ENCODE data around the gene MLLT11.

The MLLT11 gene

DNA sequence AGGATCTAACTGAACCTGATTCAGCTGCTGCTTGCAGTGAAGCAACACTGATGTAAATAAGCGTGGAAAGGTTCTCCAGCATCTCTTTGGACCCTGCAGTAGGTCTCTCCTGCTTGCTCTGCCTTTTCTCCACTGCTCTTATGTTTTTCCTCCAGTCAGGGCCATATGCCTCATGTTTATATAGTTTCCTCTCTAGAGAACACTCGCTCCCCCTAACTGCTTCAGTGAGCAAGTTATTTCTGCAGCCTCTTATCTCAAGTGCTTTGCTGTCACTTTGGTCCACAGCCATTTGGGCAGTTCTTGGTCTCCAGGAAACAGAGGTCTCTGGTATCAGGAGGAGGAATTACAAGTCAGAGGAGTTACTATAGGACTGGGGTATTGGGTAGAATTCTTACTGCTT, 46.7 kb upstream of the MLLT11 start:
- H3K9me2 ChIP-seq (replicated peaks; ENCODE audit: control insufficient read depth, low read length) = no peaks in the 10 kb centered on the region
- peaks cover 10% of the 10 kb centered on the region for H3K4me1 ChIP-seq (ENCODE audit: control insufficient read depth, low read length)
- TF ChIP-seq, protein P1, sequence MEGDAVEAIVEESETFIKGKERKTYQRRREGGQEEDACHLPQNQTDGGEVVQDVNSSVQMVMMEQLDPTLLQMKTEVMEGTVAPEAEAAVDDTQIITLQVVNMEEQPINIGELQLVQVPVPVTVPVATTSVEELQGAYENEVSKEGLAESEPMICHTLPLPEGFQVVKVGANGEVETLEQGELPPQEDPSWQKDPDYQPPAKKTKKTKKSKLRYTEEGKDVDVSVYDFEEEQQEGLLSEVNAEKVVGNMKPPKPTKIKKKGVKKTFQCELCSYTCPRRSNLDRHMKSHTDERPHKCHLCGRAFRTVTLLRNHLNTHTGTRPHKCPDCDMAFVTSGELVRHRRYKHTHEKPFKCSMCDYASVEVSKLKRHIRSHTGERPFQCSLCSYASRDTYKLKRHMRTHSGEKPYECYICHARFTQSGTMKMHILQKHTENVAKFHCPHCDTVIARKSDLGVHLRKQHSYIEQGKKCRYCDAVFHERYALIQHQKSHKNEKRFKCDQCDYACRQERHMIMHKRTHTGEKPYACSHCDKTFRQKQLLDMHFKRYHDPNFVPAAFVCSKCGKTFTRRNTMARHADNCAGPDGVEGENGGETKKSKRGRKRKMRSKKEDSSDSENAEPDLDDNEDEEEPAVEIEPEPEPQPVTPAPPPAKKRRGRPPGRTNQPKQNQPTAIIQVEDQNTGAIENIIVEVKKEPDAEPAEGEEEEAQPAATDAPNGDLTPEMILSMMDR (IDR thresholded peaks at IDR 0.05; ENCODE audit: low read depth, low read length, poor library complexity, severe bottlenecking) = no peak
- TF ChIP-seq EZH2phosphoT487 (IDR thresholded peaks at IDR 0.05; ENCODE audit: borderline replicate concordance, low read length) = no peak
- H4K20me1 ChIP-seq (ENCODE audit: control insufficient read depth, insufficient read depth, low read depth, low read length) = no peaks in the 10 kb centered on the region
- no peak overlapping the region for H3K27ac ChIP-seq (ENCODE audit: low read depth, low read length)
- no peaks in the 10 kb centered on the region for H3K27me3 ChIP-seq (ENCODE audit: control insufficient read depth, low read length)
- no peaks in the 10 kb centered on the region for H3K9me3 ChIP-seq (ENCODE audit: control insufficient read depth, insufficient read depth, low read length)
- H3K4me2 ChIP-seq (ENCODE audit: low read length) = no peak overlapping the region
- no peak overlapping the region for H3K4me3 ChIP-seq (ENCODE audit: low read length)
- H3F3A ChIP-seq (ENCODE audit: control insufficient read depth, insufficient read depth) = no peaks in the 10 kb centered on the region; the same call in 1 of the 2 replicates
- peaks cover 6% of the 10 kb centered on the region for H3K36me3 ChIP-seq (ENCODE audit: control insufficient read depth, low read length)
- peaks cover 22% of the 10 kb centered on the region for H3K79me2 ChIP-seq (ENCODE audit: control insufficient read depth, low read length)

DNA sequence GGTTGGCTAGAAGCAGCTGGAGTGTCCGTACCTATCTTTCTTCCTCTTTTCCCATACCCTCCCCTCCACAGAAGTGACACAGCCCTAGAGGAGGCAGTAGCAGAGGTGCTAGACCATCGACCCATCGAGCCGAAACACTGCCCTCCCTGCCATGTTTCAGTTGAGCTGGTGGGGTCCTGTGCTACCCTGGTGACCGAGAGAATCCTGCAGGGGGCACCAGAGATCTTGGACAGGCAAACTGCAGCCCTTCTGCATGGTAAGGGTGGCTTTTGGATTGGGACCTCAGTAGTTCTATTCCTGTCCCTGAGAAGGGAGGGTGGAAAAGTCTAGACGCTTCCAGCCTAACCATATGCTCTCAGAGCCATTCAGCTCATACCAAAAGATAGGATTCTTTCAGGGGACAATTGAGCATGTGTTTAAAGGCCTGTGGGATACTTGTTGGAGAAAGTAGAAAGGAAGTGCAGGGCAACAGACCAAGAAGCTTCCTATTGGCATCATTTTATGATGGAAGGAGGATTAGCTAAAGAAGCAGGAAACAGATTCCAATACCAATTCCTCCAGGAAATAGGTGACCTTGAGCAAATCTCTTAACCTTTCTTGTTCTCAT, 35.6 kb upstream of the MLLT11 start:
- Histone ChIP-seq H3K4me2 (ENCODE audit: low read length) (no peak overlapping the region), H3K79me2 (ENCODE audit: control insufficient read depth, low read length) (no peaks in the 10 kb centered on the region), H3K9me3 (ENCODE audit: control insufficient read depth, insufficient read depth, low read length) (no peaks in the 10 kb centered on the region), H3K27ac (ENCODE audit: low read depth, low read length) (no peak overlapping the region), H3F3A (ENCODE audit: control insufficient read depth, insufficient read depth) (no peaks in the 10 kb centered on the region), H3K4me1 (ENCODE audit: control insufficient read depth, low read length) (0 out of 2 replicates have a peak, but pooled peaks cover 2% of the 10 kb centered on the region), H3K27me3 (ENCODE audit: control insufficient read depth, low read length) (no peaks in the 10 kb centered on the region), H3K4me3 (ENCODE audit: low read length) (no peak overlapping the region), H3K36me3 (ENCODE audit: control insufficient read depth, low read length) (peaks cover 19% of the 10 kb centered on the region), H3K9me2 (replicated peaks; ENCODE audit: control insufficient read depth, low read length) (no peaks in the 10 kb centered on the region), H4K20me1 (ENCODE audit: control insufficient read depth, insufficient read depth, low read depth, low read length) (no peaks in the 10 kb centered on the region)
- TF ChIP-seq EZH2phosphoT487 (IDR thresholded peaks at IDR 0.05; ENCODE audit: borderline replicate concordance, low read length) = no peak
- TF ChIP-seq, protein P1 (IDR thresholded peaks at IDR 0.05; ENCODE audit: low read depth, low read length, poor library complexity, severe bottlenecking) = peak; percentile 85

DNA sequence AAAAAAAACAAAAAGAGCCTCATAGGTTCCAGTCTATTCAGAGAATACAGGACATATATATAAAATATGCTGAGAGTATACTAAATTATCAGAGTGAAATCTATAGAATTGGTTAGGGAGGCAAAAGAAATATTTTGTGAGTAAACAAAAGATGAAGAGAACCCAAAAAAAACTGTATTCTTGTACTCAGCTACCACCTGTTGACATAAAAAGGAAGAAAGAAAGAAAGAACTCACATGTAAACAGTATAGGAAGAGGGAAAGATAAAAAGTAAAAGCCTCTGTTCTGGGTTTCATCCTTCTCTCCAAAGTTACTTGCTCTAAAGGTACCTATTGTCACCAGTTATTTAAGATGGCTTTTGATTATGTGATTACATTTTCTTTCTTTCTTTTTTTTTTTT, 33.7 kb upstream of the MLLT11 start:
- Histone ChIP-seq H3K4me1 (ENCODE audit: control insufficient read depth, low read length) (0 out of 2 replicates have a peak, but pooled peaks cover 2% of the 10 kb centered on the region), H3K4me2 (ENCODE audit: low read length) (no peak overlapping the region), H3K79me2 (ENCODE audit: control insufficient read depth, low read length) (no peaks in the 10 kb centered on the region), H3K27ac (ENCODE audit: low read depth, low read length) (no peak overlapping the region), H3K27me3 (ENCODE audit: control insufficient read depth, low read length) (no peaks in the 10 kb centered on the region), H4K20me1 (ENCODE audit: control insufficient read depth, insufficient read depth, low read depth, low read length) (no peaks in the 10 kb centered on the region), H3F3A (ENCODE audit: control insufficient read depth, insufficient read depth) (no peaks in the 10 kb centered on the region), H3K36me3 (ENCODE audit: control insufficient read depth, low read length) (peaks cover 24% of the 10 kb centered on the region), H3K9me3 (ENCODE audit: control insufficient read depth, insufficient read depth, low read length) (no peaks in the 10 kb centered on the region), H3K4me3 (ENCODE audit: low read length) (no peak overlapping the region), H3K9me2 (replicated peaks; ENCODE audit: control insufficient read depth, low read length) (no peaks in the 10 kb centered on the region)
- TF ChIP-seq, protein P1 (IDR thresholded peaks at IDR 0.05; ENCODE audit: low read depth, low read length, poor library complexity, severe bottlenecking) = no peak
- no peak for TF ChIP-seq EZH2phosphoT487 (IDR thresholded peaks at IDR 0.05; ENCODE audit: borderline replicate concordance, low read length)
